GM18498 (cell line): ENCODE measurements around the gene GLIPR2.
"Not testable (repeated sequence)": the region's sequence is repeated elsewhere in the genome, so short reads cannot be mapped to it uniquely, and the experiment has no call there.

Source experiments
- ATAC-seq: cut with Tn5 transposase; IDR thresholded peaks from one replicate; pipeline ENCODE4 v1.9.1; 2021; ENCODE audit warnings: mild to moderate bottlenecking, moderate library complexity; ENCODE audit not compliant: unreplicated experiment

The GLIPR2 gene

DNA sequence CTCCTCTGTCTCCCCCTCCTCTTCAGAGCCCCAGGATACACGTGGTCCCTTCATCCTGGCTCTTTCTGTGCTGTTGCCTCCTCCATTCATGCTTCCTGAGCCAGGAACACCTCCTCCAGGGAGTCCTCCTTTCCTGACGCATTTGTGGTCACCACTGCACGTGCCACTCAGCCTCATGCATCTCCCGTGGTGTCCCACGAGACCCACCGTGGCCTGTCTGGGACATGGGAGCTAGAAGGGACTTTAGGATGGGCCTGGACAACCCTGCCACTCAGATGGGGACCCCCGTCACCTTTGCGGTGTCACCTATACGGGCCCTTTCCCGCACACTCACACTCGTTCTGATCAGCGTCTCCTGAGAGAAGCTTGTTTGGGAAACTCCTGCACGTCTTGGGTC, 6.7 kb downstream of the GLIPR2 start:
- no peak for ATAC-seq

DNA sequence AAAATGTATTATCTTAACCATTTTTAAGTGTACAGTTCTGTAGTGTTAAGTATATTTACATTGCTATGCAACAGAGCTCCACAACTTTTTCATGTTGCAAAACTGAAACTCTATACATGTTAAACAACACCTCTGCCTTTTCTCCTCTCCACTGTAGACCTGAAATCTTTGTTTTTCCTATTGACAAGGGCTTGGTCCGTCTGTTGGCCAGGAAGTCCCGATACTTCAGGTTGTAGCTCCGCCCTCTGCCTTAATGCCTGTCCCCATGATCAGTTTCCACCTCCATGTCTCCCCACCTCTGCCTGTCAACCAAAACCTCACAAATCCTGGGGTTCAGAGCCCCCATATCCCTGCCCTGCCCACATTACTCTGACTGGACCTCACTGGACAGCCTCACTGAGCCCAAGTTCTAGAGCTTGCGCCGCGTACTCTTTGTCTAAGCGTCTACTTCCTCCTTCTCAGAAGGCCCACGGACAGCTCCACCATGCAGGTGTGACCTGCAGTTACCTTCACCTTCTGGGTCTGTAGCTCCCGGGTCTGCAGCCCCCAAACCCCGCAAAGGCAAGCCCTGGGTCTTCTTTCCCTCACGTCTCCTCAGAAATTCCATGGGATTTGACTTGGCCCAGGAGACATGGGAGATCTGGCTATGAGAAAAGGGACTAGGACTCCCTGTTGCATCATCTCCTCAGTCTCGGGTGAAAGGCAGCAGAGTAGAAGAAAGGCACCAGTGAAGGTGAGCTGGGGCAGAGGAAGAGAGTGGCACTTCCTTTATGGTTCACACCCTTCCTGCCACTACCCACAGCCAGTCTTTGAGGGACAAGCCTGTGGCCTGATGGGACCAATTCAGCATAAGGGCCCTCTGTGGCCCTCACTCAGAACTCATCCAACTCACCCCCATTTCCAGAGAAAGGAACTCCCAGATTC, 8.0 kb downstream of the GLIPR2 start:
- ATAC-seq = no peak

DNA sequence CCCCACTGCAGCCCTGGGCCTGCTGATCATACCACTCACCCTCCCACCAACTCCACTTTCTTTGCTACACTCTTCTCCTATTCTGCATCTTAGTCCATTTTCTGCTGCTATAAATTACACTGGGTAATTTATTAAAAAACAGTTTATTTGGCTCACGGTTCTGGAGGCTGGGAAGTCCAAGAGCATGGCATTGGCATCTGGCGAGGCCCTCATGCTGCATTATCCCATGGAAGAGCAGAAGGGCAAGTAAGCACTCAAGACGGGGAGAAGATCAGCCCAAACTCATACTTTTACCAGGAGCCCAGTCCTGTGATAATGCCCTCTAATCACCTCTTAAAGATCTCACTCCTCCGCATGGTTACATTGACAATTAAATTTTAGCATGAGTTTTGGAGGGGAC, 9.4 kb downstream of the GLIPR2 start:
- ATAC-seq = no peak

DNA sequence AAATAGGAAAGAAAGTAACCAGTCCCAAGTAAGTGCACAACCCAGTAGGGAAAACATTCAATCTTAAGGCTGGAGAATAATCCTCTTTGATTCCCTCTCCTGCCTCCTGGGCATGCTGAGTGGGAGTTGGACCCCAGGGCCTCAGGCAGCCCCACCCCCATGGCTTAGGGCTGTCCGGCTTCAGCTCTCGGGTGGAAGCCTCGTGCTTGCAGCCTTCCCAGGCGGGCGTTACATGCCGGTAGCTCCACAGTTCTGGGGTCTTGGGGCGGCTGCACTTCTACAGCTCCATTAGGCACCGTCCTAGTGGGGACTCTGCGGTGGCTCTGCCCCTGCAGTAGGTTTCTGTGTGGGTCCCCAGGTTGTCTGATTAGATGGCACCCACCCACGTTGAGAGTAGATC, 10.1 kb downstream of the GLIPR2 start:
- no peak for ATAC-seq

DNA sequence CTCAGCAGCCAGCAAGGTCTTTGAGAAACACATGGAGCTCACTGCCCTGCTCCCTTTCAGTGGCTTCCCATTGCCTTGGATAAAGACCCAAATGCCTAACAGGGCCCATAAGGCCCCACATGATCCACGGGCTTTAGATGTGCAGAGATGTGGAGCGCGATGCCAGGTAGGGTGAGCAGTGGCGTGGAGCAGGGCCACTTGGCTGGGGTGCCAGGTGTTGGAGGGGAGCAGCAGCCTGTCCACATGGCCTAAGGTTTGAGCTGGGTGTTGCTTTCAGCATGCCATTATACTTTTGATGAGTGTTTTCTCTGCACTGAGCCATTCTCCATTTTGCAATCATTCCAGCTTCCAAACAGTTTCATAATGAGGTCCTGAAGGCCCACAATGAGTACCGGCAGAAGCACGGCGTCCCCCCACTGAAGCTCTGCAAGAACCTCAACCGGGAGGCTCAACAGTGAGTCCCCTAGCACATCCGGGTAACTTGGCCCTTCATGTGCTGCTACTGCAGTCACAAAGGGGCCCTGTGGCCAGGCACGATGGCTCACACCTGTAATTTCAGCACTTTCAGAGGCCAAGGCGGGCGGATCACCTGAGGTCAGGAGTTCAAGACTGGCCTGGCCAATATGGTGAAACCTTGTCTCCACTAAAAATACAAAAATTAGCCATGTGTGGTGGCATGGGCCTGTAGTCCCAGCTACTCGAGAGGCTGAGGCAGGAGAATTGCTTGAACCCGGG, 11.1 kb downstream of the GLIPR2 start:
- no peak for ATAC-seq

DNA sequence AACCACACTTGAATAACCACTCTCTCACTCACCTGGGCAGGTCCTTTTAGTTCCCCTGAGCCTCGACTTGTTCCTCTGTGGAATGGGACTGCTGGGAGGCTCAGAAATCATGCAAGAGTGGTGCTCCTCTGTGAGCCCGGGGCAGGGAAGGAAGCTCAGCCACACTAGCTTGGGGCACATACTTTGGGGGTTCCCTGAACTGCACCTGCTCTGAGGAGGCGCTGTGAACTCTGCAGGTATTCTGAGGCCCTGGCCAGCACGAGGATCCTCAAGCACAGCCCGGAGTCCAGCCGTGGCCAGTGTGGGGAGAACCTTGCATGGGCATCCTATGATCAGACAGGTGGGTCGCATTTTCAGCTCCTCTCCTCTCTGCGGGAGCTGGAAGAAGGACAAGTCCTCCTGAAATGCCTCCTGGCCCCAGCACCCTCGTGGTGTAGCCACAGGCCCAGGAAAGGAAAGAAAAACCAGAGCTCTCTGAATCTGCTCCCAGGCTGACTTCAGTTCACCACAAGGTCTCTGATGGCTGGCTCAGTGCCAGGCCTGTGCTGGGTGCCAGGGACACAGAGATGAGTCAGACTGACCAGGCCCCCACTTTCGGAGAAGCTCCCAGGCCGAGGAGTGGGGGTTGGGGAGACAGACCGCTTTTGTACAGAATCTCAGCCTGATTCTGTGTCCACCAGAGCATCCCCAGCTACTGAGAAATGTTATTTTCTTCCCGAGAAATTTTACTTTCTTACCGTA, 11.9 kb downstream of the GLIPR2 start:
- peak; percentile 55 for ATAC-seq

DNA sequence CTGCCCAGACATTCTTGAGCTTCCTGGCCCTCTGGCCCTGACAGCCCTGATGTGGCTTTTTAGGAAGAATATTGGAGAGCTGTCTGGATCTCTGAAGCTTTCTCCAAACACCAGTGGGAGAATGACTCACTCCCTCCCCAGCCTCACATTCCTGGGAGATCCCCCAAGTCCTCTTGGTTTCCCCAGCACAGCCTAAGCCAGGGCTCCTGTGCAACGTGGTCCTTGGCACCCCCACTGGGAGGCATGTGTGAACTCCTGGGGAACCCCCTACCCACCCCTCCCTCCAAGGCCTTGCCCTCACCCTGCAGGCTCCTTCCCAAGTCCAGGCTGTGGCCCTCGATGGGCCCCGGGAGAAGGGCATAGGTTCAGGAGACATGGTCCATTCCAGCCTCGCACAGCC, 12.7 kb downstream of the GLIPR2 start:
- ATAC-seq = no peak

DNA sequence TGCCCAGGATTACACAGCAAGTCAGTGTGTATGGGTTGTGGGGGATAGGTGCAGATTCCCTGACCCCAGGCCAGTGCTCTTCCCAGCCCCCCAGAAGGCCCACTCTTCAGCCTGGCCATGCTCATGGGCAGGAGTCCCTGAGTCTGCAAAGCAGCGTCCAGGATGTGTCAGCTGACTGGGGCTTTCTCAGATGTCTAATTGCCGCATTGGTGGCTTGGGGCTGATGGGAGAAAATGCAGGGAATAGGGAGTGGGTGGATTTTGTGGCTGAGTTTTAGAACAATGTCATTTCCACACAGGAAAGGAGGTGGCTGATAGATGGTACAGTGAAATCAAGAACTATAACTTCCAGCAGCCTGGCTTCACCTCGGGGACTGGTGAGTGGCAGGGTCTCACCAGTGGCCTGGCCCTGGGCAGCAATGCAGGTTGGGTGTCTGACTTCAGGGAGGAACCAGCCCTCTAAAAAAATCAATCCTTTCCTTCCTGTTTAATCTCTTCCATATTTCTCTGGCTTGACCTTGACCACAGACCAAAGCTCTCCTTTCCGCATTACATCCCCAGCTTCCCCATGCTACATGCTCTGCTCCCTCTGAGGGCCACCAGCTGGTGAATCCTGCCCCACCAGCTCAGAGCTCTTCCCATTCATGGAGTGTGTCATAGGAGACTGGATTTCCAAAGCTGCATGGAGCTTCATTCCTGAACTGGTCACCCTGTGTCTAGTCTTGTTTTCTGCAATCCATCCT, 14.2 kb downstream of the GLIPR2 start:
- ATAC-seq = no peak

DNA sequence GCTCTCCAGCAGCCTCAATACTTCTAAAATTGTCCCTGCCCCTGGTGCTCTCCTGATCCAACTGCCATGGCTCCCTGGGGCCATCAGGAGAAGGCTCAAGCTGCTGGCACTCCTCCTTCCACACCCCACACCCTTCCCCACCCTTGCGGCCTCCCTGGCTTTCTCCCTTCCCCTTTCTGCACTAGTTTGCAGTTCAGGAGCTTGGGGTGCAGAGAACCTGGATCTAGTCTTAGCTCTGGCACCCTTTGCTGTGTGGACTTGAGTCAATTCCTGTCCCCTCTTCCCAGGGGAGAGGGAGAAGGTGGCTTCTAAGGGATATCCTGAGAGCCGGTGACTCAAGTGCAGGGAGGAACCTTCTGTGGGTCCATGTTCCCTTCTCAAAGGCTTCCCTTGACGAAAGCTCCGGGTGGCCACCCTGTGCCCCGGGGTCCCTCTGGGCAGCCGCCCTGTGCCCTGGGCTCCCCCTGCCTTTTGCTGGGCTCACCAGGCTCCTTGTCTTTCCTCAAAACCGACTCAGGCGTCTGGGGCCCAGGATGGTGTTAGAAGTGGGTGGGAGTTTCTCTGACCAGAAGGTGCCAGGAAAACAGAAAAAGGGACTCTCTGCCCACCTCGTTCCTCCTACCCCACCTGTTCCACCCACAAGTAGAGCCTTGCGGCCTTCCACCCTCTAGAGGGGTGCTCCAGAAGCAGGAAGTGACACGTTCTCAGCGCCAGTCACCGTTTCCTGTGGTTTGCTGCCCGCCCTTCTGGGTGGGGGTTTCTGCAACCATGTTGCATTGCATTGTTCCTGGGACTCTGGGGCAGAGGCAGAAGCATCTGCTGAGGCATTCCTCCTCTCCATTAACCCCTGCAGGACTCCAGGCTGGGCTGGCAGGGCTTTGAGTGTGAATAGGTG, 15.0 kb downstream of the GLIPR2 start:
- ATAC-seq = peak; percentile 91

DNA sequence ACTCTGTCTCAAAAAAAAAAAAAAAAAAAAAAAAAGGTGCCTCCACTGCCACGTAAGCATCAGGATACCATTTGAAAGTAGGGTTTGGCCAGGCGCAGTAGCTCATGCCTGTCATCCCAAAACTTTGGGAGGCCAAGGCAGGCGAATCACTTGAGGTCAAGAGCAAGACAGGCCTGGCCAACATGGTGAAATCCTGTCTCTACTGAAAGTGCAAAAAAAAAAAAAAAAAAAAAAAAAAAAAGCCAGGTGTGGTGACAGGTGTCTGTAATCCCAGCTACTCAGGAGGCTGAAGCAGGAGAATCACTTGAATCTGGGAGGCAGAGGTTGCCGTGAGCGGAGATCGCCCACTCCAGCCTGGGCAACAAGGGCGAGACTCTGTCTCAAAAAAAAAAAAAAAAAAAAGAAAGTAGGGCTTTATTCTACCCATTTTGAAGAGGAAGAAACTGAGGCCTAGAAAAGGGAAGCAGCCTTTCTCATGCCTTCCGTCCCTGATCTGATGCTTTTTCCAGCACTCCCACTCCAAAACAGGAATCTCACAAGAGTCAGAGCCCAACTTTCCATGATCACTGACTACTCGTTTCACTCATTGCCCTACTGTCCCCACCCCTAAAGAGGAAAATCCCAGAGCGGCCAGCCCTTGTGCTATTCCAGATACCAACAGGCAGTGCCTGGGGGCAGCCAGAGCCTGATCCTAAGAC, 16.4 kb downstream of the GLIPR2 start:
- ATAC-seq = no peak

DNA sequence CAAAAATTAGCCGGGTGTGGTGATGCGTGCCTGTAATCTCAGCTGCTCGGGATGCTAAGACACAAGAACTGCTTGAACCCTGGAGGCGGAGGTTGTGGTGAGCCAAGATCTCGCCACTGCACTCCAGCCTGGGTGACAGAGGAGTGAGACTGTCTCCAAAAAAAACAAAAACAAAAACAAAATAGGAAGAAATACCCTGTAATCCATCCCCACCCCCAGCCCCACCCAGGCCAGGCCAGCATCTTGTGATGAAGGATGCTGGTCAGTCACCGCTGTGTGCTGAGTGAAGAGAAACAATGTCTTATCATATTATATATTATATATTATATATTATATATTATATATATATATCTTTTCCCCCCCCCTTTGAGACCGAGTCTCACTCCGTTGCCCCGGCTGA, 17.2 kb downstream of the GLIPR2 start:
- no peak for ATAC-seq

DNA sequence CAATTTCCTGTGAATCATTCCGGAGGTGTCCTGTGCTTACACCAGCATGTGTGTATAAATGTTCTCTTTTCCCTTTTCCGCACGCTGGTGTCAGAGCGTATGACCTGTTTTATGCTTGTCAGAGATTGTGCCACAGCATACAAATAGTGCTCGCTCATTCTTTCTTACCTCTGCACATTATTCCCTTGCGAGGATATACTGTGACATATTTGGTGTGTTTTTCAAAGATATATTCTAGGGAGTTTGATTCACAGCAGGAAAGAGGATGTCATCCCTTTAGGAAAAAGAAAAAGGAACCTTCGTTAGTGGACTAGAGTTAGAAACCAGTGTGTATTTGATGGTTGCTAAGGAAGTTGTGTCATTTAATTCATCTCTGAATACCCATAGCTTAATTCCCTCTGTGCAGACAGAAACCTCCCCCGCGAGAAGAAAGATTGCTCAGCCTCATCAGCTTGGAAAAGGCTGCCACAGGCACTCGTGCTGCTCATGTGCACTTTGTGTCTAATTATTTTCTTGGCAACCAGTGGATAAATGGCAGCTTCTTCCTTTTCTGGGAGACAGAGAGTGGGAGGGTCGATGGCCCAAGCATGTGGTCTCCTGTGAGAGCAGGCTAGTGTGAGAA, 17.9 kb downstream of the GLIPR2 start:
- no peak for ATAC-seq

DNA sequence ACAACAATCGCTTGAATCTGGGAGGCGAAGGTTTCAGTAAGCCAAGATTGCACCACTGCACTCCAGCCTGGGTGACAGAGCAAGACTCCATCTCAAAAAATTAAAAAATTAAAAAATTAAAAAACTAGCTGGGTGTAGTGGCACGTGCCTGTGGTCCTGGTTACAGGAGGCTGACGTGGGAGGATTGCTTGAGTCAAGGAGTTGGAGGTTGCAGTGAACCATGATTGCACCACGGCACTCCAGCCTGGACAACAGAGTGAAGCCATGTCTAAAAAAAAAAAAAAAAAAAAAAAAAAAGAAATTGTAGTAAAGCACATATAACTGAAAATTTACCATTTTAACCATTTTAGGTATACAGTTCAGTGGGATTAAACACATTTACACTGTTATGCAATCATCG, 19.6 kb downstream of the GLIPR2 start:
- no peak for ATAC-seq

DNA sequence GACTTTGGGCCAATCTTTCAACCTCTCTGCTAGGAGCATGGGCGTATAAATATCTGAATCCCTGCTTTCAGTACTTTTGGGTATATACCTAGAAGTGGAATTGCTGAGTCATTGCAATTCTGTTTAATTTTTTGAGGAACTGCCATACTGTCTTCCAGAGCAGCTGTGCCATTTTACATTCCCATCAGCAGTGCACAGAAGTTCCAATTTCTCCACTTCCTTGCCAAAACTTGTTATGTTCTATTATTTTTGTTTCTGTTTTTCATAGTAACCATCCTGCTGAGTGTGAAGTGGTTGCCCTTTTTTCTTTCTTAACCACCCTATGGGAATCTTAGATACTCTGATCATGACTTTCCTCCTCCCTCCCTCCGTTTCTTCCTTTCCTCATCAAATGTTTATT, 21.6 kb downstream of the GLIPR2 start:
- no peak for ATAC-seq

DNA sequence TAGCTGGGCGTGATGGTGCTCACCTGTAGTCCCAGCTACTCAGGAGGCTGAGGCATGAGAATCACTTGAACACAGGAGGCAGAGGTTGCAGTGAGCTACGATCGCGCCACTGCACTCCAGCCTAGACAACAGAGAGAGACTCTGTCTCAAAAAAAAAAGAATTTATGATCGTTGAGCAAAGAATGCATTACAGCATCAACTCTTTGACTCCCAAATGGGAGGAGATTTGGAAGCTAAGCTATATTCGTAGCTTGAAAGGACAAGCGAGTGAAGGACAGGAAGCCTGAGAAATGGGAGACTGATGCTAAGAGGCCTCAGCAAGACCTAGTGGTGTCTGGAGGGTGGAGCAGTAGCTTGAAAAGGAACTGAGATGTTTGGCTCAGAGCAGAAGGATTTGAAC, 22.4 kb downstream of the GLIPR2 start:
- ATAC-seq = no peak

DNA sequence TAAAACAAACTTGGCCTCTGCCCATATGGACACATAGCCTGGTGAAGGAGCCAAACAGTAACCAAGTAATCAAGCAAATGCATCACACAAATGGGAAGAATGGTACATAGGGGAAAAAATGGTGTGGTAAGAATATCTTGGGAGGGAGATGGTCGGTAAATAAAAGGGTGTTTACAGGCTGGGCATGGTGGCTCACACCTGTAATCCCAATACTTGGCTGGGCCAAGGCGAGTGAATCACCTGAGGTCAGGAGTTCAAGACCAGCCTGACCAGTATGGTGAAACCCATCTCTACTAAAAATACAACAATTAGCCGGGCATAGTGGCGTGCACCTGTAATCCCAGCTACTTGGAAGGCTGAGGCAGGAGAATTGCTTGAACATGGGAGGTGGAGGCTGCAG, 23.0 kb downstream of the GLIPR2 start:
- ATAC-seq = not testable (repeated sequence)

DNA sequence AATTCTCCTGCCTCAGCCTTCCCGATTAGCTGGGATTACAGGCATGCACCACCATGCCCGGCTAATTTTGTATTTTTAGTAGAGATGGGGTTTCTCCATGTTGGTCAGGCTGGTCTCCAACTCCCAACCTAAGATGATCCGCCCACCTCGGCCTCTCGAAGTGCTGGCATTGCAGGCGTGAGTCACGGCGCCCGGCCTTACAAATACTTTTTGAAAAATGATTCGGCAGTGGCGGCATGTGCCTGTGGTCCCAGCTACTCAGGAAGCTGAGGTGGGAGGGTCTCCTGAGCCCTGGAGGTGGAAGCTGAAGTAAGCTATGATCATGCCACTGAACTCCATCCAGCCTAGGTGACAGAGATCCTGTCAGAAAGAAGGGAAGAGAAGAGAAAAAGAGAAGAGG, 23.6 kb downstream of the GLIPR2 start:
- not testable (repeated sequence) for ATAC-seq

DNA sequence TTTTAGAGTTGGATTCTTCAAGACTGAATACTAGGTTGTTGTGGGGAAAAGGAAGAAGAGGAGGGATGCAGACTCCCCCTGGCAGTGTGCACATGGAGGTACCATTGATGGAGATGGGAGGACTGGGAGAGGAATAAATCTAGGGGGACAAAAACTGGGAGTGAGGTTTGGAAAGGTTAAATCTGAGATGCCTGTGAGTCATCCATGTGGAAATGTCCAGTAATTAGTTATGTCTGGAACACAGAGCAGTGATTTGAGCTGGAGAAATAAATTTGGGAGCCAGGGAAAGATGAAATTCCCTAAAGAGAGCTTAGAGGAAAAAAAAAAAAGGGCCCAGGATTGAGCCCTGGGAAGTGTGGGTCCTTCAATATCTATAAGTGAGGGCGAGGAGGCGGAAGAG, 24.7 kb downstream of the GLIPR2 start:
- ATAC-seq = no peak

DNA sequence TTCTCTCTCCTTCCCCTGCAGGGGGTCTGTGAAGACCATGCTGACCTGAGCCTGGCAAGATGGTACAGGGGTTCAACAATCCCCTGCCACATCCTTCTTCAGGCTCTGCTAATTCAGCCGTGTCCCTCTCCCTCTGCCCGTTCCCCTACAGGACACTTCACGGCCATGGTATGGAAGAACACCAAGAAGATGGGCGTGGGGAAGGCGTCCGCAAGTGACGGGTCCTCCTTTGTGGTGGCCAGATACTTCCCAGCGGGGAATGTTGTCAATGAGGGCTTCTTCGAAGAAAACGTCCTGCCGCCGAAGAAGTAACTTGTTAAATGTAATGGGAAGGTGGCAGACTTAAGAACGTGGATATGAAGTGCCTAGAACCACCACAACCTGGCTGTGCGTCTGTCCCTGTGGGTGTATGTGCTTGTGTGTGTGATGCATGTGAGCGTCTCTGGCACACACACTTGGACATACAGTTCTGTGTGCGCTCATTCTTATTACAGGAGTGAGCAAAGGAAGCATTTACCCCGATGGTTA, 25.7 kb downstream of the GLIPR2 start:
- ATAC-seq = no peak
